Subcutaneous preadipocyte (primary cell): Measurements from ENCODE around the gene PCDHGA10. TPM values are rescaled to one million over a fixed set of nuclear protein-coding genes. Genes with fewer than 3 reads are reported as not detected.

Experiments
- total RNA-seq: library from RNA; depleted of rRNA; stranded (reverse); fragments of >200 nt; gene quantifications from 2 replicates; pipeline ENCODE4 v1.2.3, GENCODE V29; 2012

Gene PCDHGA10
- total RNA-seq, 1 donor = 7.7 TPM

Other genes with a start within 250 kb of the PCDHGA10 start
- gene PCDHB7, start 240.3 kb upstream of the PCDHGA10 start, total RNA-seq = 0.37 TPM in 1 of 2 replicates, not detected in the other
- gene PCDHB8, start 235.2 kb upstream of the PCDHGA10 start, total RNA-seq = under 0.01 TPM in 2 replicates
- 0.20 and 0.37 TPM in 2 replicates for gene PCDHB16, start 230.6 kb upstream of the PCDHGA10 start, total RNA-seq
- under 0.01 TPM in 2 replicates for gene PCDHB9, start 225.8 kb upstream of the PCDHGA10 start, total RNA-seq
- gene PCDHB10, start 220.6 kb upstream of the PCDHGA10 start, total RNA-seq = under 0.01 TPM in 2 replicates
- 0.37 TPM in 1 of 2 replicates, not detected in the other for gene PCDHB11, start 213.4 kb upstream of the PCDHGA10 start, total RNA-seq
- not detected in 2 replicates for gene PCDHB12, start 204.3 kb upstream of the PCDHGA10 start, total RNA-seq
- under 0.01 TPM in 2 replicates for gene PCDHB13, start 199.1 kb upstream of the PCDHGA10 start, total RNA-seq
- gene PCDHB14, start 189.6 kb upstream of the PCDHGA10 start, total RNA-seq = under 0.01 and 0.20 TPM in 2 replicates
- under 0.01 TPM in 1 of 2 replicates, not detected in the other for gene PCDHB15, start 167.6 kb upstream of the PCDHGA10 start, total RNA-seq
- 0.37 and 0.39 TPM in 2 replicates for gene SLC25A2, start 108.9 kb upstream of the PCDHGA10 start, total RNA-seq
- 33.1 and 40.5 TPM in 2 replicates for gene TAF7, start 92.2 kb upstream of the PCDHGA10 start, total RNA-seq
- gene PCDHGA1, start 82.5 kb upstream of the PCDHGA10 start, total RNA-seq = 0.37 and 0.59 TPM in 2 replicates
- gene PCDHGA2, start 74.2 kb upstream of the PCDHGA10 start, total RNA-seq = 1.4 and 1.5 TPM in 2 replicates
- 0.73 and 1.2 TPM in 2 replicates for gene PCDHGA3, start 69.2 kb upstream of the PCDHGA10 start, total RNA-seq
- gene PCDHGB1, start 62.9 kb upstream of the PCDHGA10 start, total RNA-seq = 0.73 and 1.2 TPM in 2 replicates
- 1.5 and 3.5 TPM in 2 replicates for gene PCDHGA4, start 58.0 kb upstream of the PCDHGA10 start, total RNA-seq
- 1.1 and 2.0 TPM in 2 replicates for gene PCDHGB2, start 53.0 kb upstream of the PCDHGA10 start, total RNA-seq
- gene PCDHGA5, start 48.8 kb upstream of the PCDHGA10 start, total RNA-seq = 0.73 and 1.2 TPM in 2 replicates
- gene PCDHGB3, start 42.7 kb upstream of the PCDHGA10 start, total RNA-seq = 2.2 and 2.9 TPM in 2 replicates
- 2.2 and 2.9 TPM in 2 replicates for gene PCDHGA6, start 39.1 kb upstream of the PCDHGA10 start, total RNA-seq
- gene PCDHGA7, start 30.2 kb upstream of the PCDHGA10 start, total RNA-seq = 1.8 and 2.5 TPM in 2 replicates
- gene PCDHGB4, start 25.3 kb upstream of the PCDHGA10 start, total RNA-seq = 5.9 and 8.8 TPM in 2 replicates
- gene PCDHGA8, start 20.4 kb upstream of the PCDHGA10 start, total RNA-seq = 1.5 and 1.8 TPM in 2 replicates
- gene PCDHGB5, start 15.0 kb upstream of the PCDHGA10 start, total RNA-seq = 8.8 and 12.1 TPM in 2 replicates
- 2.9 and 4.3 TPM in 2 replicates for gene PCDHGA9, start 10.2 kb upstream of the PCDHGA10 start, total RNA-seq
- gene PCDHGB6, start 5.0 kb upstream of the PCDHGA10 start, total RNA-seq = 2.5 and 2.6 TPM in 2 replicates
- gene PCDHGB7, start 4.7 kb downstream of the PCDHGA10 start, total RNA-seq = 5.9 and 6.6 TPM in 2 replicates
- 11.8 and 13.9 TPM in 2 replicates for gene PCDHGA11, start 8.1 kb downstream of the PCDHGA10 start, total RNA-seq
- gene PCDHGA12, start 17.5 kb downstream of the PCDHGA10 start, total RNA-seq = 19.2 and 22.4 TPM in 2 replicates
- gene PCDHGC3, start 63.0 kb downstream of the PCDHGA10 start, total RNA-seq = 50.2 and 61.0 TPM in 2 replicates
- gene PCDHGC4, start 72.0 kb downstream of the PCDHGA10 start, total RNA-seq = 2.2 and 2.7 TPM in 2 replicates
- 2.2 and 2.9 TPM in 2 replicates for gene PCDHGC5, start 76.1 kb downstream of the PCDHGA10 start, total RNA-seq
- gene DIAPH1, start 206.0 kb downstream of the PCDHGA10 start, total RNA-seq = 19.1 and 34.8 TPM in 2 replicates
- gene HDAC3, start 223.9 kb downstream of the PCDHGA10 start, total RNA-seq = 42.3 and 55.7 TPM in 2 replicates
- gene RELL2, start 224.0 kb downstream of the PCDHGA10 start, total RNA-seq = 2.9 and 3.3 TPM in 2 replicates
- 11.4 and 14.1 TPM in 2 replicates for gene FCHSD1, start 238.4 kb downstream of the PCDHGA10 start, total RNA-seq